Gastroesophageal sphincter (tissue), 3 donors: ENCODE measurements around the gene ARHGAP44.

Experiments used
- CTCF ChIP-seq, 4 experiments: fragments of 200-600 bp in 2 of 4; fragments of 450-650 bp in 2 of 4; sonication (generic) in 1 of 4; IDR thresholded peaks; one replicate each; pipeline ENCODE4 v1.5.1; 2017 to 2019; ENCODE audit warnings: antibody characterized with exemption in 4 of 4, mild to moderate bottlenecking in 2 of 4, moderate library complexity in 2 of 4
- EP300 ChIP-seq: sonication (generic); formaldehyde crosslinking; IDR thresholded peaks from one replicate; pipeline ENCODE4 v1.6.1; 2017; ENCODE audit warnings: antibody characterized with exemption, mild to moderate bottlenecking
- POLR2A ChIP-seq, 2 donors: fragments of 450-650 bp; IDR thresholded peaks; one replicate each; pipeline ENCODE4 v1.6.1; 2017; ENCODE audit warnings: antibody characterized with exemption in 2 of 2, mild to moderate bottlenecking in 2 of 2, moderate library complexity in 1 of 2
- POLR2AphosphoS5 ChIP-seq: sonication (generic); formaldehyde crosslinking; IDR thresholded peaks from one replicate; pipeline ENCODE4 v1.6.1; 2017; ENCODE audit warnings: antibody characterized with exemption

GRCh38 chr17:12955521-12955920, 166.2 kb downstream of the ARHGAP44 start:
- no peak for TF ChIP-seq POLR2A (IDR thresholded peaks at IDR 0.05)
- no peak for TF ChIP-seq CTCF (IDR thresholded peaks at IDR 0.05)
- no peak for TF ChIP-seq POLR2AphosphoS5
- TF ChIP-seq EP300: no peak
